Endodermal cell (in vitro differentiated cells): Measurements from ENCODE around the gene TIPARP. TPM values are rescaled to one million over a fixed set of nuclear protein-coding genes. Genes with fewer than 3 reads are reported as not detected.

Experiments used
- DNase-seq: peaks from one replicate; pipeline ENCODE4 v3.0.0-alpha.2; 2017
- H3K27ac ChIP-seq: 2 replicates; pipeline ENCODE4 v1.5.1; 2013; ENCODE audit warnings: mild to moderate bottlenecking, low read depth, low read length, moderate library complexity
- H3K27me3 ChIP-seq: 2 replicates; pipeline ENCODE4 v1.6.1; 2013; ENCODE audit warnings: mild to moderate bottlenecking, low read length, moderate library complexity; ENCODE audit not compliant: insufficient read depth, control insufficient read depth, poor library complexity, severe bottlenecking
- H3K36me3 ChIP-seq: 2 replicates; pipeline ENCODE4 v1.7.0; 2013; ENCODE audit warnings: mild to moderate bottlenecking, low read length, moderate library complexity; ENCODE audit not compliant: control insufficient read depth, insufficient read depth
- H3K4me1 ChIP-seq: one replicate; pipeline ENCODE4 v1.7.0; 2013; ENCODE audit warnings: low read length; ENCODE audit not compliant: control insufficient read depth, insufficient read depth
- H3K4me3 ChIP-seq: 2 replicates; pipeline ENCODE4 v1.5.1; 2013; ENCODE audit warnings: mild to moderate bottlenecking, low read length, moderate library complexity
- H3K9ac ChIP-seq: 2 replicates; pipeline ENCODE4 v1.6.1; 2013; ENCODE audit warnings: mild to moderate bottlenecking, low read length, moderate library complexity; ENCODE audit not compliant: poor library complexity, severe bottlenecking; ENCODE audit errors: extremely low read depth
- H3K9me3 ChIP-seq: 2 replicates; pipeline ENCODE4 v1.6.1; 2013; ENCODE audit warnings: mild to moderate bottlenecking, low read length, moderate library complexity; ENCODE audit not compliant: control insufficient read depth
- H3K27ac Mint-ChIP-seq: 2 replicates; pipeline ENCODE4 v1.8.0; 2020; ENCODE audit warnings: mixed read lengths
- H3K27me3 Mint-ChIP-seq: 2 replicates; pipeline ENCODE4 v1.8.0; 2021; ENCODE audit warnings: mild to moderate bottlenecking, mixed read lengths; ENCODE audit not compliant: insufficient read depth
- H3K36me3 Mint-ChIP-seq: 2 replicates; pipeline ENCODE4 v1.8.0; 2020; ENCODE audit warnings: low read depth, mixed read lengths
- H3K4me1 Mint-ChIP-seq: 2 replicates; pipeline ENCODE4 v1.8.0; 2020; ENCODE audit warnings: mixed read lengths
- H3K4me3 Mint-ChIP-seq: 2 replicates; pipeline ENCODE4 v1.8.0; 2020; ENCODE audit warnings: mild to moderate bottlenecking, moderate library complexity, mixed read lengths
- H3K9me3 Mint-ChIP-seq: 2 replicates; pipeline ENCODE4 v1.8.0; 2020; ENCODE audit warnings: mild to moderate bottlenecking, mixed read lengths
- CTCF ChIP-seq: fragments of 200-600 bp; sonication (generic); conservative IDR thresholded peaks from 2 replicates; pipeline ENCODE4 v1.5.0; 2021; ENCODE audit warnings: antibody characterized with exemption, mild to moderate bottlenecking
- WGBS, 2 experiments: methylation state at CpG; one replicate each; pipeline versions ENCODE4 v1.1.5 to v1.1.7; 2013; ENCODE audit warnings: missing lambda C conversion rate in 2 of 2, mixed read lengths in 1 of 2; ENCODE audit not compliant: insufficient coverage in 1 of 2, insufficient read length in 1 of 2; 5-methylcytosine and 5-hydroxymethylcytosine counted together
- total RNA-seq, 2 donors: library from RNA; stranded (reverse); fragmentation: NEBNext Ultra II Directional in 1 of 2; extraction: Animal tissue kit (Norgen Biotek cat#: 25700) in 1 of 2; gene quantifications; 2 replicates in 1 of 2; 3 replicates in 1 of 2; pipeline ENCODE4 v1.2.1, GENCODE V29; 2021

The TIPARP gene
- total RNA-seq, 2 donors from 2014 or later, result 27.1 to 34.3 TPM

- Histone ChIP-seq H3K4me1 (peaks cover 17% of the 10 kb centered on the region), H3K9ac (no peak overlapping the region), H3K36me3 (no peaks in the 10 kb centered on the region), H3K27ac (no peak overlapping the region), H3K9me3 (no peaks in the 10 kb centered on the region), H3K4me3 (no peak overlapping the region), H3K27me3 (no peaks in the 10 kb centered on the region)
- H3K4me1 Mint-ChIP-seq, result peaks cover 23% of the 10 kb centered on the region
- H3K9me3 Mint-ChIP-seq, result no peaks in the 10 kb centered on the region
- no peak for TF ChIP-seq CTCF
- H3K27ac Mint-ChIP-seq, result no peak overlapping the region
- no peaks in the 10 kb centered on the region for H3K27me3 Mint-ChIP-seq
- WGBS, 2 experiments, result 74 to 95% methylated on average over 4 of the region's 4 CpGs
- H3K4me3 Mint-ChIP-seq, result no peak overlapping the region
- DNase-seq, result no peak
- no peaks in the 10 kb centered on the region for H3K36me3 Mint-ChIP-seq
Measured at GRCh38 chr3:156633335-156633734, 41.1 kb upstream of the TIPARP start.

- peaks cover 7% of the 10 kb centered on the region for H3K4me1 Mint-ChIP-seq
- no peaks in the 10 kb centered on the region for H3K27me3 Mint-ChIP-seq
- H3K9me3 ChIP-seq, result no peaks in the 10 kb centered on the region
- H3K4me3 Mint-ChIP-seq, result no peak overlapping the region
- H3K9me3 Mint-ChIP-seq, result no peaks in the 10 kb centered on the region
- TF ChIP-seq CTCF, result no peak
- no peak overlapping the region for H3K4me3 ChIP-seq
- H3K27ac ChIP-seq, result no peak overlapping the region
- H3K27me3 ChIP-seq, result no peaks in the 10 kb centered on the region
- H3K9ac ChIP-seq, result no peak overlapping the region
- no peak for DNase-seq
- no peak overlapping the region for H3K27ac Mint-ChIP-seq
- no peaks in the 10 kb centered on the region for H3K36me3 ChIP-seq
- peaks cover 6% of the 10 kb centered on the region for H3K4me1 ChIP-seq
- no peaks in the 10 kb centered on the region for H3K36me3 Mint-ChIP-seq
- WGBS, 2 experiments, result 96% methylated on average over 3 of the region's 3 CpGs
Measured at GRCh38 chr3:156635034-156635433, 39.4 kb upstream of the TIPARP start.

GRCh38 chr3:156635973-156636372 lies 38.4 kb upstream of the TIPARP start:
- 88 to 92% methylated on average over 2 to 3 of the region's 3 CpGs for WGBS, 2 experiments
- H3K27me3 Mint-ChIP-seq, result no peaks in the 10 kb centered on the region

More at GRCh38 chr3:156635973-156636372, 38.4 kb upstream of the TIPARP start:
- no peaks in the 10 kb centered on the region for H3K9me3 ChIP-seq
- no peak overlapping the region for H3K4me3 ChIP-seq
- Mint-ChIP-seq H3K36me3 (no peaks in the 10 kb centered on the region), H3K27ac (no peak overlapping the region), H3K4me1 (peaks cover under 1% of the 10 kb centered on the region), H3K4me3 (no peak overlapping the region), H3K9me3 (no peaks in the 10 kb centered on the region)
- H3K4me1 ChIP-seq, result no peaks in the 10 kb centered on the region
- no peak for DNase-seq
- H3K36me3 ChIP-seq, result no peaks in the 10 kb centered on the region
- no peak for TF ChIP-seq CTCF
- H3K27me3 ChIP-seq, result no peaks in the 10 kb centered on the region
- no peak overlapping the region for H3K27ac ChIP-seq
- no peak overlapping the region for H3K9ac ChIP-seq
